ENCODE results near the gene CYB5RL. TPM values are rescaled to one million over a fixed set of nuclear protein-coding genes. Genes with fewer than 3 reads are reported as not detected.

Gene CYB5RL
- total RNA-seq, 3 donors from 2014 or later: 6.9 to 9.1 (median 7.7) TPM

- Histone ChIP-seq H3K36me3 (ENCODE audit: low read depth) (no peaks in the 10 kb centered on the region), H3K4me1 (ENCODE audit: low read depth) (no peaks in the 10 kb centered on the region), H3K9me3 (no peaks in the 10 kb centered on the region), H3K4me3 (no peak overlapping the region)
- intact Hi-C loops (cut with DNase I, micrococcal nuclease): no loop called here
- DNase-seq: no peak
- ATAC-seq: no peak
- TF ChIP-seq CTCF (IDR thresholded peaks at IDR 0.05): no peak
Measured at GRCh38 chr1:54178296-54179070, 21.3 kb downstream of the CYB5RL start.

- ATAC-seq: no peak
- Histone ChIP-seq H3K9me3 (no peaks in the 10 kb centered on the region), H3K4me3 (no peak overlapping the region), H3K36me3 (ENCODE audit: low read depth) (no peaks in the 10 kb centered on the region), H3K4me1 (ENCODE audit: low read depth) (no peaks in the 10 kb centered on the region)
- DNase-seq: no peak
- TF ChIP-seq CTCF (IDR thresholded peaks at IDR 0.05): no peak
- intact Hi-C loops (cut with DNase I, micrococcal nuclease): no loop called here
Measured at GRCh38 chr1:54177726-54178125, 22.1 kb downstream of the CYB5RL start.

GRCh38 chr1:54176621-54177327, 23.1 kb downstream of the CYB5RL start:
- Histone ChIP-seq H3K9me3 (no peaks in the 10 kb centered on the region), H3K4me1 (ENCODE audit: low read depth) (no peaks in the 10 kb centered on the region), H3K36me3 (ENCODE audit: low read depth) (no peaks in the 10 kb centered on the region), H3K4me3 (no peak overlapping the region)
- no peak for TF ChIP-seq CTCF (IDR thresholded peaks at IDR 0.05)
- no peak for DNase-seq
- intact Hi-C loops (cut with DNase I, micrococcal nuclease): no loop called here
- ATAC-seq: no peak

GRCh38 chr1:54174106-54174505, 25.7 kb downstream of the CYB5RL start:
- intact Hi-C loops (cut with DNase I, micrococcal nuclease): no loop called here
- no peaks in the 10 kb centered on the region for H3K9me3 ChIP-seq
- H3K4me1 ChIP-seq (ENCODE audit: low read depth): no peaks in the 10 kb centered on the region
- no peak overlapping the region for H3K4me3 ChIP-seq
- no peak for TF ChIP-seq CTCF (IDR thresholded peaks at IDR 0.05)
- H3K36me3 ChIP-seq (ENCODE audit: low read depth): no peaks in the 10 kb centered on the region
- no peak for ATAC-seq
- no peak for DNase-seq

- intact Hi-C loops (cut with DNase I, micrococcal nuclease): no loop called here
- no peaks in the 10 kb centered on the region for H3K36me3 ChIP-seq (ENCODE audit: low read depth)
Measured at GRCh38 chr1:54173681-54174080, 26.1 kb downstream of the CYB5RL start.

More at GRCh38 chr1:54173681-54174080, 26.1 kb downstream of the CYB5RL start:
- Histone ChIP-seq H3K4me3 (no peak overlapping the region), H3K9me3 (no peaks in the 10 kb centered on the region), H3K4me1 (ENCODE audit: low read depth) (no peaks in the 10 kb centered on the region)
- DNase-seq (no peak), ATAC-seq (no peak)
- no peak for TF ChIP-seq CTCF (IDR thresholded peaks at IDR 0.05)
